ENCODE measurements around the gene ISL2.

DNA sequence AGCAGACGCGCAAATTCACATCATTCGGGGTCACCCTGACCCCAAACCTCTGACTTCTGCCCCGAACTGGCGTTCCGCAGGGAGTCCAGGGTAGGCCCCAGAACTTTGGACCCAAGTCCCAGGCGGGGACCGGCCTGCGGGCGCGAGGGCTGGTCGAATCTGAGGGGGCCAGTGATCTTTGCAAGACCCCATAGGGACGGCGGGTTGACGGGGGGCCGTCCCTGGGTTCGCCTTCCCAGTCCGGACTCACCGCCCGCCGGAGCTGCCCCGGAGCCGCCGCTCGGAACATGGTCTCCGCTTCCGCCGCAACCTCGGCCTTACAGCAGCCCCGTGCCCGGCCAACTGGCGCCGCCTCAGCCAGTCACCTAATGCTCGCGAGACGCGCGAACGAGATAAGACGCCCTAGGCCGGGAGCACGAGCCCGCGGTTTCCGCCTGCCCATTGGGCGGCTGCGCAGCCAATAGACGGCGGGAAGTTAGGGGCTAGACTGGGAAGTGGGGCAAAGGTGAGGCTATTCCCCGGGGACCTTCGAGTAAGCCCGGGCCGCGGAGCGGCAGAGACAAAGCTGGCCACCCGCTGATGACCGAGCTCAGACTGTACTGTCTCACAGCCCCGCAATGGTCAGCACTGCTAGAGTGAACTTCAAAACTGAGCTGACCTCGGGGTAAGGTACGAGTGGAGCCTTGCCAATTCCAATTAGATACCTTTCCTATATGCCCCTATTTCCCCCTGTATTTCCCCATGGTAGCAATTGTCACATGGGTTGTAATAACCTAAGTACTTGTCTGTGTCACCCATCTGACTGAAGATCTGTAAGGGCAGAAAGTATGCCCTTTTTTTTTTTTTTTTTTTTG is 25.2 kb upstream of the ISL2 start, which contains the start of gene ETFA:
- TF ChIP-seq, protein P1, sequence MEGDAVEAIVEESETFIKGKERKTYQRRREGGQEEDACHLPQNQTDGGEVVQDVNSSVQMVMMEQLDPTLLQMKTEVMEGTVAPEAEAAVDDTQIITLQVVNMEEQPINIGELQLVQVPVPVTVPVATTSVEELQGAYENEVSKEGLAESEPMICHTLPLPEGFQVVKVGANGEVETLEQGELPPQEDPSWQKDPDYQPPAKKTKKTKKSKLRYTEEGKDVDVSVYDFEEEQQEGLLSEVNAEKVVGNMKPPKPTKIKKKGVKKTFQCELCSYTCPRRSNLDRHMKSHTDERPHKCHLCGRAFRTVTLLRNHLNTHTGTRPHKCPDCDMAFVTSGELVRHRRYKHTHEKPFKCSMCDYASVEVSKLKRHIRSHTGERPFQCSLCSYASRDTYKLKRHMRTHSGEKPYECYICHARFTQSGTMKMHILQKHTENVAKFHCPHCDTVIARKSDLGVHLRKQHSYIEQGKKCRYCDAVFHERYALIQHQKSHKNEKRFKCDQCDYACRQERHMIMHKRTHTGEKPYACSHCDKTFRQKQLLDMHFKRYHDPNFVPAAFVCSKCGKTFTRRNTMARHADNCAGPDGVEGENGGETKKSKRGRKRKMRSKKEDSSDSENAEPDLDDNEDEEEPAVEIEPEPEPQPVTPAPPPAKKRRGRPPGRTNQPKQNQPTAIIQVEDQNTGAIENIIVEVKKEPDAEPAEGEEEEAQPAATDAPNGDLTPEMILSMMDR (IDR thresholded peaks at IDR 0.05; ENCODE audit: low read depth, low read length): no peak
- no peak for TF ChIP-seq EZH2phosphoT487 (IDR thresholded peaks at IDR 0.05; ENCODE audit: low read depth)

Data from OCI-LY3 (cell line).